AML-193 (cell line): ENCODE measurements around the gene CEP164.

Experiments used
- DNase-seq, 2 experiments: peaks; one replicate each; lab custom pipeline; 2025; lab: John Stamatoyannopoulos, UW

The CEP164 gene

GRCh38 chr11:117462183-117462863, 134.7 kb downstream of the CEP164 start:
- no peak for DNase-seq

DNA sequence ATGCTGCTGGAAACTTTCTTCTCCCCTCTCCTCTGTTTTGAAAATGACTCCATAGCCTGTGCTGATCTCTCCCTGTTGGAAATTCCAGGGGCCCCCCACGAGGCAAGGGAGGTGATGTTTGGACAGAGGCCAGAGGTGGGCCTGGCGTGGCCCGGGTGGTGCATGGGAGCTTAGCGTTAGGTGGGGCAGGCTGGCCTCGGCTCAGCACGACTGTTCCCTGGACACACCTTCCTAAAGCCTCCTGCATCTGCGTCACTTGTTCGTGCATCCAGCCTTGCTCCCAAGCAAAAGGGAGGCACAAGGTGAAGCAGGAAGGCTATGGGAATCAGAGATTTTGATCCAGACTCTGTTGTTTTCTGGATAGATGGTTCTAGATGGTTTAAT, 135.2 kb downstream of the CEP164 start:
- DNase-seq = no peak
